A549 (cell line): ENCODE results near the gene CA10. TPM values are rescaled to one million over a fixed set of nuclear protein-coding genes. Genes with fewer than 3 reads are reported as not detected.

ENCODE experiments used
- ATAC-seq, 2 experiments: fragments of 200-7000 bp in 1 of 2; fragments of >200 bp in 1 of 2; cut with Nextera tagmentation in 1 of 2; cut with Tn5 transposase in 1 of 2; 3 replicates each; pipeline versions ENCODE4 v1.8.0 to v1.9.1; 2018 to 2020; ENCODE audit warnings: mild to moderate bottlenecking in 1 of 2, moderate library complexity in 1 of 2
- CTCF ChIA-PET: fragments of 300-600 bp; sonication (Branson Sonifier 250); formaldehyde crosslinking; extraction: SDS; loops from one replicate; lab custom pipeline; 2021; ENCODE audit warnings: antibody characterized with exemption, inconsistent platforms; lab: Yijun Ruan, JAX
- POLR2A ChIA-PET: fragments of 350-600 bp; formaldehyde crosslinking; extraction: SDS; loops from one replicate; lab custom pipeline; 2021; ENCODE audit warnings: antibody characterized with exemption, inconsistent platforms; lab: Yijun Ruan, JAX
- DNase-seq, 2 experiments: peaks; one replicate each; pipeline versions ENCODE4 v3.0.0 to v3.0.0-alpha.2; 2011 to 2016; ENCODE audit warnings: low read depth in 1 of 2, low spot score in 1 of 2
- FAIRE-seq: peaks from 2 replicates; lab custom pipeline; 2011; peaks lifted over from hg19 to GRCh38; lab: Jason Lieb, UNC
- H3K27ac ChIP-seq, 2 experiments: fragments of >200 bp; sonication (Bioruptor Twin); formaldehyde crosslinking; 3 replicates each; pipeline ENCODE4 v1.5.1; 2016 to 2017
- H3K4me1 ChIP-seq: fragments of >200 bp; sonication (Bioruptor Twin); formaldehyde crosslinking; 3 replicates; pipeline ENCODE4 v1.6.1; 2016
- H3K4me2 ChIP-seq: fragments of >200 bp; sonication (Bioruptor Twin); formaldehyde crosslinking; 3 replicates; pipeline ENCODE4 v1.6.1; 2016
- H3K4me3 ChIP-seq: fragments of >200 bp; sonication (Bioruptor Twin); formaldehyde crosslinking; 3 replicates; pipeline ENCODE4 v1.5.1; 2016
- H3K9me3 ChIP-seq: fragments of >200 bp; sonication (Bioruptor Twin); formaldehyde crosslinking; 3 replicates; pipeline ENCODE4 v1.6.1; 2016
- BHLHE40 ChIP-seq: IDR thresholded peaks from 2 replicates; pipeline ENCODE4 v1.6.1; 2012; ENCODE audit warnings: low read depth, low read length, inconsistent platforms
- CBX2 ChIP-seq: fragments of 200-600 bp; sonication (generic); IDR thresholded peaks from 2 replicates; pipeline ENCODE4 v1.6.1; 2016; ENCODE audit warnings: low read depth, mild to moderate bottlenecking, borderline replicate concordance
- CBX8 ChIP-seq: fragments of 200-600 bp; sonication (generic); IDR thresholded peaks from 2 replicates; pipeline ENCODE4 v1.6.1; 2016
- EHF ChIP-seq: fragments of 250-450 bp; sonication (Bioruptor Pico); IDR thresholded peaks from 2 replicates; pipeline ENCODE4 v1.5.0; 2020; ENCODE audit warnings: mild to moderate bottlenecking
- ESRRA ChIP-seq: fragments of 150-350 bp; IDR thresholded peaks from 2 replicates; pipeline ENCODE4 v1.6.1; 2014; ENCODE audit warnings: mild to moderate bottlenecking, low read length, borderline replicate concordance
- FOSB ChIP-seq: fragments of 250-450 bp; sonication (Bioruptor Pico); IDR thresholded peaks from 2 replicates; pipeline ENCODE4 v1.5.0; 2020; ENCODE audit warnings: mild to moderate bottlenecking, moderate library complexity
- FOXS1 ChIP-seq: fragments of 250-450 bp; sonication (Bioruptor Pico); IDR thresholded peaks from 2 replicates; pipeline ENCODE4 v1.5.0; 2020; ENCODE audit warnings: mild to moderate bottlenecking, moderate library complexity
- HDAC2 ChIP-seq: fragments of 200-600 bp; sonication (generic); IDR thresholded peaks from 2 replicates; pipeline ENCODE4 v1.6.1; 2016
- HEYL ChIP-seq: fragments of 250-450 bp; sonication (Bioruptor Pico); IDR thresholded peaks from 2 replicates; pipeline ENCODE4 v1.8.0; 2021; ENCODE audit warnings: mild to moderate bottlenecking, moderate library complexity
- HMGXB4 ChIP-seq: fragments of 250-450 bp; sonication (Bioruptor Pico); IDR thresholded peaks from 2 replicates; pipeline ENCODE4 v1.5.0; 2021; ENCODE audit warnings: mild to moderate bottlenecking, moderate library complexity, borderline replicate concordance
- HOXB5 ChIP-seq: fragments of 250-450 bp; sonication (Bioruptor Pico); IDR thresholded peaks from 2 replicates; pipeline ENCODE4 v1.5.0; 2020; ENCODE audit warnings: mild to moderate bottlenecking, moderate library complexity
- KDM5A ChIP-seq: fragments of 200-600 bp; sonication (generic); IDR thresholded peaks from 2 replicates; pipeline ENCODE4 v1.6.1; 2016; ENCODE audit warnings: antibody characterized with exemption, mild to moderate bottlenecking
- MAFK ChIP-seq: fragments of 450-650 bp; IDR thresholded peaks from 2 replicates; pipeline ENCODE4 v1.6.1; 2014; ENCODE audit not compliant: partially characterized antibody
- MYC ChIP-seq: IDR thresholded peaks from 2 replicates; pipeline ENCODE4 v1.6.1; 2012; ENCODE audit warnings: mild to moderate bottlenecking, inconsistent platforms, low read length, improper control_type of control experiment, borderline replicate concordance
- NFE2L2 ChIP-seq: fragments of 150-350 bp; conservative IDR thresholded peaks from 2 replicates; pipeline ENCODE4 v1.6.1; 2014; ENCODE audit warnings: low read length
- NR3C1 ChIP-seq: fragments of >200 bp; sonication (Bioruptor Twin); formaldehyde crosslinking; IDR thresholded peaks from 3 replicates; pipeline ENCODE4 v1.6.1; 2017
- PBX3 ChIP-seq: IDR thresholded peaks from 2 replicates; pipeline ENCODE4 v1.6.1; 2012
- POLR2A ChIP-seq: IDR thresholded peaks from 2 replicates; pipeline ENCODE4 v1.6.1; 2012; ENCODE audit warnings: mild to moderate bottlenecking, low read length
- POLR2AphosphoS2 ChIP-seq: conservative IDR thresholded peaks from 2 replicates; pipeline ENCODE4 v1.6.1; 2012; ENCODE audit warnings: low read length, improper control_type of control experiment, inconsistent platforms
- RNF2 ChIP-seq: fragments of 200-600 bp; sonication (generic); IDR thresholded peaks from 2 replicates; pipeline ENCODE4 v1.6.1; 2016; ENCODE audit warnings: low read depth, mild to moderate bottlenecking, antibody characterized with exemption, moderate library complexity, borderline replicate concordance
- SMC3 ChIP-seq: fragments of >200 bp; sonication (Bioruptor Twin); formaldehyde crosslinking; IDR thresholded peaks from 3 replicates; pipeline ENCODE4 v1.6.1; 2018; ENCODE audit warnings: inconsistent platforms
- TFCP2L1 ChIP-seq: fragments of 250-450 bp; sonication (Bioruptor Pico); IDR thresholded peaks from 2 replicates; pipeline ENCODE4 v1.5.0; 2021; ENCODE audit warnings: mild to moderate bottlenecking
- TP53 ChIP-seq: fragments of 250-450 bp; sonication (Bioruptor Pico); IDR thresholded peaks from 2 replicates; pipeline ENCODE4 v1.5.0; 2021; ENCODE audit warnings: mild to moderate bottlenecking, moderate library complexity
- ZC3H11A ChIP-seq: fragments of 450-650 bp; IDR thresholded peaks from 2 replicates; pipeline ENCODE4 v1.6.1; 2014; ENCODE audit warnings: antibody characterized with exemption, mild to moderate bottlenecking
- ZFP36 ChIP-seq: fragments of 450-650 bp; IDR thresholded peaks from 2 replicates; pipeline ENCODE4 v1.6.1; 2014; ENCODE audit warnings: borderline replicate concordance; ENCODE audit not compliant: partially characterized antibody
- ZNF302 ChIP-seq: fragments of 250-450 bp; sonication (Bioruptor Pico); IDR thresholded peaks from 2 replicates; pipeline ENCODE4 v1.9.0; 2021; ENCODE audit warnings: inconsistent platforms, mild to moderate bottlenecking, moderate library complexity
- WGBS: methylation state at CpG from one replicate; pipeline ENCODE4 v1.1.6; 2017; ENCODE audit errors: missing lambda C conversion rate; 5-methylcytosine and 5-hydroxymethylcytosine counted together
- polyA plus RNA-seq, 4 experiments: library from polyadenylated mRNA; depleted of rRNA in 3 of 4; stranded (reverse); fragments of >200 nt; fragmentation: RNase III in 1 of 4; extraction: RNeasy Plus Mini Kit Qiagen cat#74134 plus additional on column Dnase treatment in 1 of 4; gene quantifications; 2 replicates in 3 of 4; 3 replicates in 1 of 4; pipeline ENCODE4 v1.2.3, GENCODE V29; 2011 to 2017
- TF ChIP-seq, protein P1 (sequence below): fragments of 450-650 bp; IDR thresholded peaks from 2 replicates; pipeline ENCODE4 v1.6.1; 2014; ENCODE audit warnings: antibody characterized with exemption

CA10 gene
- polyA plus RNA-seq, 2 of the 4 experiments (the other 2 are of a cell fraction) = not detected

GRCh38 chr17:51845776-51846175 is 312.7 kb downstream of the CA10 start (continued):
- no peak for TF ChIP-seq ESRRA
- no peak for TF ChIP-seq POLR2AphosphoS2

DNA sequence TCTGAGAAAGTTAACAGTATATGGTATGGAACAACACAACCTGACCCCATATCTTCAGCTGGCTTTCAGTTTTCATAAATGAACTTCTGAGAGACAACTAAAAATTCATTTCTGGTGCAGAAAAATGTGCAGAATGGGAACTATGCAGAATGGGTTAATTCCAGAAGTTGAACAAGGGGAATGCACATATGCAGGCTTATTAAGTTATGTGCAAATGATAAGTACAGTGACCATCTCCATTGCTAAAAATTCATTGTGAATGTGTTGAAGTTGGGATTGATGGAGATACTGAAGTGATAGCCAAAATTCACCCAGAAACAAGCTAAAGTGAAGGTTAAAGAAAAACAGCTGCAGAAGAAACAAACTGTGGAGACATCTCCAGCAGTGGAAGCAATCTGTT is 315.8 kb downstream of the CA10 start:
- H3K4me1 ChIP-seq = no peaks in the 10 kb centered on the region
- ChIA-PET POLR2A (no interaction called here), CTCF (interaction anchor here (0.6 kb wide), 1 partner anchor 34 kb away, joined by 3 read pairs; no protein-coding TSS in a partner anchor)
- H3K27ac ChIP-seq = no peak overlapping the region
- H3K4me3 ChIP-seq = no peak overlapping the region
- no peaks in the 10 kb centered on the region for H3K9me3 ChIP-seq
- DNase-seq (no peak), ATAC-seq (no peak), FAIRE-seq (no peak)
- H3K4me2 ChIP-seq = no peak overlapping the region
- TF ChIP-seq POLR2A (no peak), NFE2L2 (no peak), BHLHE40 (no peak), MYC (no peak), RNF2 (no peak), TFCP2L1 (no peak), HOXB5 (CRISPR knock-in tag) (no peak), PBX3 (no peak), HDAC2 (no peak), CBX2 (no peak), ZC3H11A (no peak), SMC3 (no peak), ZNF302 (CRISPR knock-in tag) (no peak), FOSB (CRISPR knock-in tag) (no peak)
- TF ChIP-seq, protein P1, sequence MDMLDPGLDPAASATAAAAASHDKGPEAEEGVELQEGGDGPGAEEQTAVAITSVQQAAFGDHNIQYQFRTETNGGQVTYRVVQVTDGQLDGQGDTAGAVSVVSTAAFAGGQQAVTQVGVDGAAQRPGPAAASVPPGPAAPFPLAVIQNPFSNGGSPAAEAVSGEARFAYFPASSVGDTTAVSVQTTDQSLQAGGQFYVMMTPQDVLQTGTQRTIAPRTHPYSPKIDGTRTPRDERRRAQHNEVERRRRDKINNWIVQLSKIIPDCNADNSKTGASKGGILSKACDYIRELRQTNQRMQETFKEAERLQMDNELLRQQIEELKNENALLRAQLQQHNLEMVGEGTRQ = no peak

GRCh38 chr17:51841669-51842068 is 316.8 kb downstream of the CA10 start:
- H3K4me3 ChIP-seq = no peak overlapping the region
- H3K4me2 ChIP-seq = no peak overlapping the region
- H3K9me3 ChIP-seq = no peaks in the 10 kb centered on the region
- FAIRE-seq (no peak), DNase-seq (no peak), ATAC-seq (no peak)
- ChIA-PET CTCF (no interaction called here), POLR2A (no interaction called here)
- 3% methylated on average over 1 of the region's 1 CpG for WGBS
- no peaks in the 10 kb centered on the region for H3K4me1 ChIP-seq
- no peak overlapping the region for H3K27ac ChIP-seq
- TF ChIP-seq, protein P1 = no peak
- TF ChIP-seq CBX8 (no peak), MAFK (peak; percentile 75)

DNA sequence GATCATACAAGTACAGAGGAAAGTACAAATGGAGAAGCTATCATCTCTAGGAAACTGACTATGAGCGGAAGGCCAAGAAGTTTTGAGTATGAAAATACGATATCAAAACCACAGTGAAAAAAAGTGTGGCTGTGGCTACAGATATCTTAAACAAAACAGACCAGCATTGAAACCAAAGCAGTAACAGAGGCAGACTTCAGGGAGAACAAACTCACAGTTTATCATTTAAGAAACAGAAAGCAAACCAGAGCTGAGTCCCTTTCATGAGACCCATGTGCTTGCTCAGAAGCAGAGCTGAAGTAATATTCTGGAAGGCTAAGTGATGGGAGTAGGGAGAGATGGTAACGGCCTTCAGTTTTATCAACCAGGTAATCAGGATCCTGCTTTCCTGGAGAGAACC is 317.8 kb downstream of the CA10 start:
- CTCF ChIA-PET = interaction anchor here (0.7 to 0.8 kb wide), 2 partner anchors 20 to 76 kb away, joined by 3 read pairs; no protein-coding TSS in a partner anchor
- H3K9me3 ChIP-seq = no peaks in the 10 kb centered on the region
- no peak overlapping the region for H3K4me2 ChIP-seq
- H3K4me1 ChIP-seq = no peaks in the 10 kb centered on the region
- no peak for FAIRE-seq
- no peak for ATAC-seq
- no peak overlapping the region for H3K27ac ChIP-seq
- 5% methylated on average over 3 of the region's 3 CpGs for WGBS
- TF ChIP-seq, protein P1 = no peak
- TF ChIP-seq EHF (CRISPR knock-in tag) = no peak
- no peak for TF ChIP-seq HEYL (CRISPR knock-in tag)
- TF ChIP-seq ZFP36 = no peak
- TF ChIP-seq KDM5A = no peak
- TF ChIP-seq TP53 = no peak
- TF ChIP-seq ESRRA = no peak
- TF ChIP-seq CBX8 = no peak
- no peak for TF ChIP-seq POLR2A
- TF ChIP-seq NR3C1 = no peak
- TF ChIP-seq HMGXB4 (CRISPR knock-in tag) = no peak
- TF ChIP-seq FOXS1 (CRISPR knock-in tag) = no peak
- POLR2A ChIA-PET = no interaction called here
- H3K4me3 ChIP-seq = no peak overlapping the region
- no peak for DNase-seq
